Osteocyte (in vitro differentiated cells): ENCODE results near the gene COMTD1. TPM values are rescaled to one million over a fixed set of nuclear protein-coding genes. Genes with fewer than 3 reads are reported as not detected.

Source experiments
- DNase-seq: peaks from one replicate; pipeline ENCODE4 v3.0.0; 2021; ENCODE audit warnings: mixed read lengths; ENCODE audit not compliant: unreplicated experiment; ENCODE audit errors: extremely low spot score
- H3K27ac Mint-ChIP-seq: one replicate; pipeline ENCODE4 v1.8.0; 2021; ENCODE audit warnings: mild to moderate bottlenecking, mixed read lengths; ENCODE audit not compliant: unreplicated experiment
- H3K27me3 Mint-ChIP-seq: one replicate; pipeline ENCODE4 v1.8.0; 2021; ENCODE audit warnings: mixed read lengths; ENCODE audit not compliant: unreplicated experiment
- H3K36me3 Mint-ChIP-seq: one replicate; pipeline ENCODE4 v1.8.0; 2021; ENCODE audit warnings: mixed read lengths; ENCODE audit not compliant: unreplicated experiment
- H3K4me1 Mint-ChIP-seq: one replicate; pipeline ENCODE4 v1.8.0; 2021; ENCODE audit warnings: mixed read lengths; ENCODE audit not compliant: unreplicated experiment
- H3K4me3 Mint-ChIP-seq: one replicate; pipeline ENCODE4 v1.8.0; 2021; ENCODE audit warnings: mild to moderate bottlenecking, moderate library complexity, mixed read lengths; ENCODE audit not compliant: unreplicated experiment
- H3K9me3 Mint-ChIP-seq: one replicate; pipeline ENCODE4 v1.8.0; 2021; ENCODE audit warnings: mixed read lengths; ENCODE audit not compliant: unreplicated experiment
- CTCF ChIP-seq: fragments of 200-600 bp; sonication (generic); IDR thresholded peaks from 2 replicates; pipeline ENCODE4 v1.5.0; 2021; ENCODE audit warnings: antibody characterized with exemption, mild to moderate bottlenecking, moderate library complexity
- total RNA-seq: library from RNA; stranded (reverse); gene quantifications from 2 replicates; pipeline ENCODE4 v1.2.1, GENCODE V29; 2021

Gene COMTD1
- total RNA-seq, 1 donor from 2014 or later: 12.9 TPM

DNA sequence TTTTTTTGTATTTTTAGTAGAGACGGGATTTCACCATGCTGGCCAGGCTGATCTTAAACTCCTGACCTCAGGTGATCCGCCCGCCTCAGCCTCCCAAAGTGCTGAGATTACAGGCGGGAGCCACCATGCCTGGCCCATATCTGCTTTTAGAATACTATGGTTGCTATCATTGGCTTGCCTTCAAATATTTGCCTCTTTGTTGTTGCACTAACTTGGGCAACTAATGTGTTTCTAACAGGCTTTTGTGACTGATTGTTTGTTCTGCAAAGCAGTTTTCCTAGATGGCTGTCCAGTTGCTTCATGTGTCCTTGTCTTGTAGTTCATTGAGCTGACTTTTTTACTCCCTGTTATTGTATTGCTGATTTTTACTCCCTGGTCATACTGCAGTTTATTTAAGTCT is 15.5 kb downstream of the COMTD1 start:
- no peaks in the 10 kb centered on the region for H3K27me3 Mint-ChIP-seq
- no peak for TF ChIP-seq CTCF

GRCh38 chr10:75212343-75212742 is 23.4 kb downstream of the COMTD1 start:
- DNase-seq: no peak
- Mint-ChIP-seq H3K27me3 (no peaks in the 10 kb centered on the region), H3K9me3 (no peaks in the 10 kb centered on the region), H3K4me1 (peaks cover 30% of the 10 kb centered on the region), H3K27ac (peak overlapping the region; percentile 92), H3K4me3 (peak overlapping the region; percentile 99), H3K36me3 (peaks cover 19% of the 10 kb centered on the region)
- no peak for TF ChIP-seq CTCF

More for the DNA sequence above, 15.5 kb downstream of the COMTD1 start:
- Mint-ChIP-seq H3K27ac (no peak overlapping the region), H3K4me1 (peaks cover 27% of the 10 kb centered on the region), H3K9me3 (no peaks in the 10 kb centered on the region), H3K4me3 (no peak overlapping the region), H3K36me3 (peaks cover 55% of the 10 kb centered on the region)
- no peak for DNase-seq

GRCh38 chr10:75211007-75211691 is 24.6 kb downstream of the COMTD1 start:
- Mint-ChIP-seq H3K27ac (peak overlapping the region; percentile 92), H3K4me1 (peaks cover 28% of the 10 kb centered on the region), H3K36me3 (peaks cover 13% of the 10 kb centered on the region), H3K27me3 (no peaks in the 10 kb centered on the region), H3K9me3 (no peaks in the 10 kb centered on the region), H3K4me3 (peak overlapping the region; percentile 99)
- no peak for DNase-seq
- no peak for TF ChIP-seq CTCF

- Mint-ChIP-seq H3K27me3 (no peaks in the 10 kb centered on the region), H3K4me1 (peaks cover 25% of the 10 kb centered on the region), H3K9me3 (no peaks in the 10 kb centered on the region), H3K27ac (peak within 1 kb of the TSS; percentile 100), H3K4me3 (peak within 1 kb of the TSS; percentile 99), H3K36me3 (peaks cover 10% of the 10 kb centered on the region)
- DNase-seq: peak; percentile 96
- peak; percentile 7 for TF ChIP-seq CTCF
Observed at GRCh38 chr10:75210282-75211006, 25.3 kb downstream of the COMTD1 start, which contains the start of gene VDAC2. TSS of gene VDAC2 (plus strand) at chr10:75210796. CDS start at chr10:75211159, 363 bp downstream.

GRCh38 chr10:75209921-75210281 is 25.9 kb downstream of the COMTD1 start:
- H3K36me3 Mint-ChIP-seq: peaks cover 10% of the 10 kb centered on the region
- peak overlapping the region; percentile 100 for H3K27ac Mint-ChIP-seq
- peak; percentile 85 for DNase-seq
- H3K4me1 Mint-ChIP-seq: peaks cover 25% of the 10 kb centered on the region
- H3K4me3 Mint-ChIP-seq: peak overlapping the region; percentile 99
- TF ChIP-seq CTCF: no peak
- H3K9me3 Mint-ChIP-seq: no peaks in the 10 kb centered on the region
- H3K27me3 Mint-ChIP-seq: no peaks in the 10 kb centered on the region
